H9 (cell line): ENCODE data around the gene CACNA1H. TPM values are rescaled to one million over a fixed set of nuclear protein-coding genes. Genes with fewer than 3 reads are reported as not detected.

Experiments
- DNase-seq: peaks from one replicate; pipeline ENCODE4 v3.0.0-alpha.2; 2017
- H2AFZ ChIP-seq: one replicate; pipeline ENCODE4 v1.6.1; 2013; ENCODE audit warnings: mild to moderate bottlenecking, low read length, control low read depth, moderate library complexity
- H2AK5ac ChIP-seq: 2 replicates; pipeline ENCODE4 v1.6.1; 2013; ENCODE audit warnings: low read length, control low read depth, mixed read lengths; ENCODE audit not compliant: insufficient read length
- H2BK120ac ChIP-seq: one replicate; pipeline ENCODE4 v1.6.1; 2013; ENCODE audit warnings: low read depth, mild to moderate bottlenecking, low read length, control low read depth, inconsistent platforms; ENCODE audit not compliant: poor library complexity, severe bottlenecking
- H2BK12ac ChIP-seq: 2 replicates; pipeline ENCODE4 v1.6.1; 2013; ENCODE audit warnings: low read length, control low read depth, mixed read lengths, low read depth; ENCODE audit not compliant: insufficient read length
- H2BK15ac ChIP-seq: 2 replicates; pipeline ENCODE4 v1.6.1; 2013; ENCODE audit warnings: low read depth, low read length, control low read depth
- H2BK20ac ChIP-seq: one replicate; pipeline ENCODE4 v1.6.1; 2013; ENCODE audit warnings: low read depth, mild to moderate bottlenecking, low read length, control low read depth, inconsistent platforms; ENCODE audit not compliant: poor library complexity, severe bottlenecking
- H2BK5ac ChIP-seq: 2 replicates; pipeline ENCODE4 v1.6.1; 2013; ENCODE audit warnings: low read length, control low read depth, mixed read lengths; ENCODE audit not compliant: insufficient read length
- H3K14ac ChIP-seq: 2 replicates; pipeline ENCODE4 v1.6.1; 2013; ENCODE audit warnings: low read length, control low read depth; ENCODE audit not compliant: insufficient read depth
- H3K18ac ChIP-seq: 2 replicates; pipeline ENCODE4 v1.6.1; 2013; ENCODE audit warnings: low read depth, mild to moderate bottlenecking, mixed read lengths, low read length, control low read depth; ENCODE audit not compliant: insufficient read length
- H3K23ac ChIP-seq: 2 replicates; pipeline ENCODE4 v1.6.1; 2013; ENCODE audit warnings: low read length, control low read depth, mixed read lengths, low read depth; ENCODE audit not compliant: insufficient read length
- H3K23me2 ChIP-seq: 2 replicates; pipeline ENCODE4 v1.6.1; 2013; ENCODE audit warnings: low read depth, mild to moderate bottlenecking, mixed read lengths, low read length, control low read depth; ENCODE audit not compliant: insufficient read length, poor library complexity, severe bottlenecking
- H3K27ac ChIP-seq: 2 replicates; pipeline ENCODE4 v1.5.1; 2013; ENCODE audit warnings: low read length, control low read depth, mixed read lengths, low read depth; ENCODE audit not compliant: insufficient read length
- H3K27me3 ChIP-seq: 2 replicates; pipeline ENCODE4 v1.6.1; 2013; ENCODE audit warnings: low read length, control low read depth, inconsistent platforms; ENCODE audit not compliant: insufficient read depth
- H3K4ac ChIP-seq: 2 replicates; pipeline ENCODE4 v1.6.1; 2013; ENCODE audit warnings: low read depth, mild to moderate bottlenecking, control low read depth, inconsistent platforms, low read length, moderate library complexity
- H3K4me1 ChIP-seq: 2 replicates; pipeline ENCODE4 v1.6.1; 2013; ENCODE audit warnings: low read length, control low read depth, inconsistent platforms; ENCODE audit not compliant: insufficient read depth
- H3K4me2 ChIP-seq: 2 replicates; pipeline ENCODE4 v1.6.1; 2013; ENCODE audit warnings: low read length, control low read depth, mixed read lengths; ENCODE audit not compliant: insufficient read length, insufficient read depth
- H3K56ac ChIP-seq: 2 replicates; pipeline ENCODE4 v1.6.1; 2013; ENCODE audit warnings: low read depth, mild to moderate bottlenecking, mixed read lengths, low read length, control low read depth; ENCODE audit not compliant: insufficient read length
- H3K79me1 ChIP-seq: 2 replicates; pipeline ENCODE4 v1.6.1; 2013; ENCODE audit warnings: low read depth, mild to moderate bottlenecking, moderate library complexity, low read length, control low read depth, inconsistent platforms; ENCODE audit not compliant: insufficient read depth, poor library complexity, severe bottlenecking
- H3K79me2 ChIP-seq: 2 replicates; pipeline ENCODE4 v1.6.1; 2013; ENCODE audit warnings: low read length, control low read depth, inconsistent platforms; ENCODE audit not compliant: insufficient read depth
- H3K9ac ChIP-seq: 2 replicates; pipeline ENCODE4 v1.6.1; 2013; ENCODE audit warnings: low read length, control low read depth, mixed read lengths; ENCODE audit not compliant: insufficient read length; ENCODE audit errors: extremely low read depth
- H3K9me3 ChIP-seq: one replicate; pipeline ENCODE4 v1.6.1; 2013; ENCODE audit warnings: low read depth, low read length, inconsistent platforms; ENCODE audit not compliant: control insufficient read depth
- H3T11ph ChIP-seq: one replicate; pipeline ENCODE4 v1.6.1; 2013; ENCODE audit warnings: mild to moderate bottlenecking, low read length, control low read depth, inconsistent platforms
- H4K20me1 ChIP-seq: one replicate; pipeline ENCODE4 v1.6.1; 2013; ENCODE audit not compliant: control insufficient read depth, insufficient read length, insufficient read depth
- H4K5ac ChIP-seq: 2 replicates; pipeline ENCODE4 v1.6.1; 2013; ENCODE audit warnings: low read depth, mild to moderate bottlenecking, mixed read lengths, low read length, control low read depth; ENCODE audit not compliant: insufficient read length
- H4K8ac ChIP-seq: replicated peaks from 2 replicates; pipeline ENCODE4 v1.6.1; 2013; ENCODE audit warnings: low read length, control low read depth, mixed read lengths, low read depth; ENCODE audit not compliant: insufficient read length
- H4K91ac ChIP-seq: 2 replicates; pipeline ENCODE4 v1.6.1; 2013; ENCODE audit warnings: low read depth, mild to moderate bottlenecking, moderate library complexity, mixed read lengths, low read length, control low read depth; ENCODE audit not compliant: insufficient read length
- H3K27ac Mint-ChIP-seq, 3 experiments: 2 replicates in 2 of 3; 3 replicates in 1 of 3; pipeline ENCODE4 v1.8.0; 2020 to 2021; ENCODE audit warnings: mixed read lengths in 3 of 3, mild to moderate bottlenecking in 1 of 3, moderate library complexity in 1 of 3
- H3K27me3 Mint-ChIP-seq: 2 replicates; pipeline ENCODE4 v1.8.0; 2021; ENCODE audit warnings: low read depth, mild to moderate bottlenecking, moderate library complexity, mixed read lengths
- H3K36me3 Mint-ChIP-seq, 3 experiments: 2 replicates in 2 of 3; 3 replicates in 1 of 3; pipeline ENCODE4 v1.8.0; 2020 to 2021; ENCODE audit warnings: low read depth in 3 of 3, mixed read lengths in 3 of 3; ENCODE audit not compliant: insufficient read depth in 1 of 3
- H3K4me1 Mint-ChIP-seq, 2 experiments: 2 replicates each; pipeline ENCODE4 v1.8.0; 2020; ENCODE audit warnings: mixed read lengths in 2 of 2
- H3K4me3 Mint-ChIP-seq, 2 experiments: 2 replicates in 1 of 2; 3 replicates in 1 of 2; pipeline ENCODE4 v1.8.0; 2020 to 2021; ENCODE audit warnings: mild to moderate bottlenecking in 2 of 2, mixed read lengths in 2 of 2, moderate library complexity in 1 of 2
- H3K9me3 Mint-ChIP-seq, 2 experiments: 2 replicates in 1 of 2; 3 replicates in 1 of 2; pipeline ENCODE4 v1.8.0; 2020; ENCODE audit warnings: mild to moderate bottlenecking in 2 of 2, mixed read lengths in 2 of 2, moderate library complexity in 1 of 2
- WGBS: extraction: QIAGEN DNeasy Blood & Tissue Kit; methylation state at CpG from one replicate; pipeline ENCODE4 v1.1.7; 2013; ENCODE audit warnings: missing lambda C conversion rate, low lambda C conversion rate, mixed read lengths; ENCODE audit not compliant: insufficient read length; ENCODE audit errors: extremely low coverage; 5-methylcytosine and 5-hydroxymethylcytosine counted together
- total RNA-seq: library from RNA; stranded (reverse); gene quantifications from 2 replicates; pipeline ENCODE4 v1.2.1, GENCODE V29; 2021
- TF ChIP-seq, protein P1 (sequence below): fragments of 200-600 bp; sonication (generic); conservative IDR thresholded peaks from 3 replicates; pipeline ENCODE4 v1.8.0; 2021; ENCODE audit warnings: antibody characterized with exemption, mild to moderate bottlenecking

Gene CACNA1H
- total RNA-seq, 1 experiment from 2014 or later, result 43.3 TPM

DNA sequence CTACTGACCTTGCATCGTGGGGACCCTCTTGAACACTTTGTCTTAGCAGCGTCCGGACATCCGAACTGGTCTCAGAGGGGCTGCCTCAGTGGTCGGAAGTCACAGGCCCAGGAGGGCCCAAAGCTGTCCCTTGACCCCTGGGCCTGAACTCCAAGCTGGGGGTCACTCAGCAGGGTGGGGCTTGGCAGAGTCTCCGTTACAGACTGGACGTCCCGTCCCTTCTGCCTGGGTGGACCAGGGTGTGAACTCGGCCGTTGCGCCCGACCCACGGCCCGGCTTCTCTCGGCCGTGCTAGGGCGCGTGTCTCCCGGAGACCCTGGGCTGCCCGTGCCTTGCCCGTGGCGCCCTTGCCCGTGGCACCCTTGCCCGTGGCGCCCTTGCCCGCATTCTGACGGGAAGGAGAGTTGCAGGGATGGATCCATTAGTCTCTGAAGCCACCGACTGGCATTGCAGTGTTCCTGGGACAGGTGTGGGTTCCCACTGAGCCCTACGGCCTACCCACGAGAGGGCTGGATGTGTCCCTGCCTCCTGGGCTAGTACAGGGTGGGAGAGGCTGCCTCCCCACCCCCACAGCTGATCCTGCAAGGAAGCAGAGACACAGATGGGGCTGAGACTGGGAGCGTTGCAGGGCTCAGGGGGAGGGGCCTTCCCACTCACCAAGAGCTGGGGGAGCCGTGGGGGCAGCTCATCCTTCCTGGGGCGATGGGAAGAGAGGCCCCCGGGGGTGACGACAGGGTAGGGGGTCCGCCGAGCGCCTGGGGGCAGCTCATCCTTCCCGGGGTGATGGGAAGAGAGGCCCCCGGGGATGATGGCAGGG lies 4.9 kb downstream of the CACNA1H start:
- no peak overlapping the region for H2BK5ac ChIP-seq
- no peak overlapping the region for H3K27ac ChIP-seq
- no peaks in the 10 kb centered on the region for H3K79me1 ChIP-seq
- no peak overlapping the region for H4K8ac ChIP-seq
- H3K27me3 ChIP-seq, result no peaks in the 10 kb centered on the region
- H2BK12ac ChIP-seq, result no peak overlapping the region
- Mint-ChIP-seq H3K4me1 (peaks cover 11 to 18% of the 10 kb centered on the region in 2 experiments), H3K36me3 (peaks cover 0 to 7% (median 6%) of the 10 kb centered on the region in 3 experiments; a peak in 4 of 7 replicates), H3K4me3 (no peak overlapping the region), H3K9me3 (no peaks in the 10 kb centered on the region), H3K27me3 (peaks cover 4% of the 10 kb centered on the region; the same call in 1 of the 2 replicates), H3K27ac (no peak overlapping the region)
- H3K18ac ChIP-seq, result no peak overlapping the region
- no peak overlapping the region for H3K9ac ChIP-seq
- no peak overlapping the region for H2BK20ac ChIP-seq
- no peak overlapping the region for H4K5ac ChIP-seq
- H4K91ac ChIP-seq, result no peak overlapping the region
- H2BK120ac ChIP-seq, result no peak overlapping the region
- no peak overlapping the region for H3K23ac ChIP-seq
- no peaks in the 10 kb centered on the region; the same call in 1 of the 2 replicates for H3K4me1 ChIP-seq
- H3K9me3 ChIP-seq, result no peaks in the 10 kb centered on the region
- no peak overlapping the region for H3T11ph ChIP-seq
- no peaks in the 10 kb centered on the region for H4K20me1 ChIP-seq
- H3K4ac ChIP-seq, result no peak overlapping the region
- no CpG with 5 or more reads among the region's 40 CpGs for WGBS
- no peak overlapping the region for H3K56ac ChIP-seq
- H2BK15ac ChIP-seq, result no peak overlapping the region
- peaks cover 2% of the 10 kb centered on the region for H3K23me2 ChIP-seq
- H3K4me2 ChIP-seq, result no peak overlapping the region
- TF ChIP-seq, protein P1, sequence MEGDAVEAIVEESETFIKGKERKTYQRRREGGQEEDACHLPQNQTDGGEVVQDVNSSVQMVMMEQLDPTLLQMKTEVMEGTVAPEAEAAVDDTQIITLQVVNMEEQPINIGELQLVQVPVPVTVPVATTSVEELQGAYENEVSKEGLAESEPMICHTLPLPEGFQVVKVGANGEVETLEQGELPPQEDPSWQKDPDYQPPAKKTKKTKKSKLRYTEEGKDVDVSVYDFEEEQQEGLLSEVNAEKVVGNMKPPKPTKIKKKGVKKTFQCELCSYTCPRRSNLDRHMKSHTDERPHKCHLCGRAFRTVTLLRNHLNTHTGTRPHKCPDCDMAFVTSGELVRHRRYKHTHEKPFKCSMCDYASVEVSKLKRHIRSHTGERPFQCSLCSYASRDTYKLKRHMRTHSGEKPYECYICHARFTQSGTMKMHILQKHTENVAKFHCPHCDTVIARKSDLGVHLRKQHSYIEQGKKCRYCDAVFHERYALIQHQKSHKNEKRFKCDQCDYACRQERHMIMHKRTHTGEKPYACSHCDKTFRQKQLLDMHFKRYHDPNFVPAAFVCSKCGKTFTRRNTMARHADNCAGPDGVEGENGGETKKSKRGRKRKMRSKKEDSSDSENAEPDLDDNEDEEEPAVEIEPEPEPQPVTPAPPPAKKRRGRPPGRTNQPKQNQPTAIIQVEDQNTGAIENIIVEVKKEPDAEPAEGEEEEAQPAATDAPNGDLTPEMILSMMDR, result no peak
- H3K14ac ChIP-seq, result no peak overlapping the region
- H2AK5ac ChIP-seq, result no peak overlapping the region
- H3K79me2 ChIP-seq, result no peaks in the 10 kb centered on the region; the same call in 1 of the 2 replicates
- no peak overlapping the region for H2AFZ ChIP-seq
- no peak for DNase-seq
